Natural killer cell (primary cell): ENCODE data around the gene C4BPA. TPM values are rescaled to one million over a fixed set of nuclear protein-coding genes. Genes with fewer than 3 reads are reported as not detected.

Experiments used
- ATAC-seq, 3 donors: fragments of 150-1000 bp in 2 of 3; fragments of 200-7000 bp in 1 of 3; cut with Tn5 transposase; 1 replicate in 1 of 3; 2 replicates in 2 of 3; pipeline ENCODE4 v1.10.0; 2021; ENCODE audit warnings: mild to moderate bottlenecking in 2 of 3, moderate library complexity in 2 of 3
- DNase-seq, 2 donors: peaks; one replicate each; pipeline versions ENCODE4 v3.0.0 to v3.0.0-alpha.2; 2013 to 2021; ENCODE audit warnings: mixed read lengths in 1 of 2
- H3K27ac ChIP-seq: one replicate; pipeline ENCODE4 v1.5.1; 2013; ENCODE audit warnings: mild to moderate bottlenecking, low read length
- H3K27me3 ChIP-seq: one replicate; pipeline ENCODE4 v1.6.1; 2013; ENCODE audit warnings: low read length; ENCODE audit not compliant: control insufficient read depth, insufficient read depth
- H3K36me3 ChIP-seq: one replicate; pipeline ENCODE4 v1.6.1; 2013; ENCODE audit warnings: low read length; ENCODE audit not compliant: control insufficient read depth, insufficient read depth
- H3K4me1 ChIP-seq: one replicate; pipeline ENCODE4 v1.6.1; 2013; ENCODE audit warnings: low read length; ENCODE audit not compliant: control insufficient read depth, insufficient read depth
- H3K4me3 ChIP-seq: one replicate; pipeline ENCODE4 v1.5.1; 2013; ENCODE audit warnings: low read length
- H3K9me3 ChIP-seq: one replicate; pipeline ENCODE4 v1.6.1; 2013; ENCODE audit warnings: low read length; ENCODE audit not compliant: control insufficient read depth, insufficient read depth
- H3K27ac Mint-ChIP-seq, 2 donors: one replicate each; pipeline ENCODE4 v1.8.0; 2022; ENCODE audit warnings: mild to moderate bottlenecking in 2 of 2, mixed read lengths in 2 of 2, moderate library complexity in 1 of 2
- H3K27me3 Mint-ChIP-seq, 2 donors: one replicate each; pipeline ENCODE4 v1.8.0; 2022; ENCODE audit warnings: low read depth in 2 of 2, mixed read lengths in 2 of 2
- H3K36me3 Mint-ChIP-seq: one replicate; pipeline ENCODE4 v1.8.0; 2022; ENCODE audit warnings: mixed read lengths
- H3K4me1 Mint-ChIP-seq, 2 donors: one replicate each; pipeline ENCODE4 v1.8.0; 2022; ENCODE audit warnings: mixed read lengths in 2 of 2
- H3K4me3 Mint-ChIP-seq: one replicate; pipeline ENCODE4 v1.8.0; 2022; ENCODE audit warnings: mild to moderate bottlenecking, moderate library complexity, mixed read lengths
- H3K9me3 Mint-ChIP-seq, 2 donors: one replicate each; pipeline ENCODE4 v1.8.0; 2022; ENCODE audit warnings: mixed read lengths in 2 of 2
- CTCF ChIP-seq: fragments of 200-600 bp; IDR thresholded peaks from one replicate; pipeline ENCODE4 v1.8.0; 2022; ENCODE audit warnings: antibody characterized with exemption
- WGBS: methylation state at CpG from one replicate; pipeline ENCODE4 v1.1.7; 2013; ENCODE audit warnings: missing lambda C conversion rate; ENCODE audit not compliant: insufficient coverage; 5-methylcytosine and 5-hydroxymethylcytosine counted together
- intact Hi-C: fragments of 100-400 bp; cut with micrococcal nuclease; formaldehyde crosslinking; loops from one replicate; pipeline ENCODE4 v1.14.2; 2022
- total RNA-seq, 4 donors: library from RNA; stranded (reverse); fragments of 120-200 nt in 1 of 4; gene quantifications; one replicate each; pipeline versions ENCODE4 v1.2.3 to v1.2.4, GENCODE V29; 2013 to 2022

Gene C4BPA
- total RNA-seq, 3 donors from 2014 or later (not counting 1 experiment from before 2014, with no cell fraction given), result not detected

- no peak overlapping the region for H3K4me3 Mint-ChIP-seq
- H3K4me1 ChIP-seq, result no peaks in the 10 kb centered on the region
- no peak overlapping the region for H3K4me3 ChIP-seq
- H3K27me3 ChIP-seq, result no peaks in the 10 kb centered on the region
- no peak overlapping the region for H3K27ac ChIP-seq
- no peaks in the 10 kb centered on the region for H3K36me3 Mint-ChIP-seq
- H3K4me1 Mint-ChIP-seq, result no peaks in the 10 kb centered on the region
- H3K36me3 ChIP-seq, result no peaks in the 10 kb centered on the region
- WGBS, result 93% methylated on average over 3 of the region's 3 CpGs
- no peak for TF ChIP-seq CTCF
- no peaks in the 10 kb centered on the region for H3K9me3 Mint-ChIP-seq
- H3K27ac Mint-ChIP-seq, result no peak overlapping the region
- peaks cover 27 to 48% of the 10 kb centered on the region in 2 donors for H3K27me3 Mint-ChIP-seq
- no peaks in the 10 kb centered on the region for H3K9me3 ChIP-seq
- DNase-seq (no peak), ATAC-seq (no peak)
- intact Hi-C loops, result no loop called here
Measured at GRCh38 chr1:207109004-207109403, 5.0 kb downstream of the C4BPA start.

- 79% methylated on average over 2 of the region's 2 CpGs for WGBS
- DNase-seq, result no peak
- intact Hi-C loops, result no loop called here
- Histone ChIP-seq H3K4me1 (no peaks in the 10 kb centered on the region), H3K36me3 (no peaks in the 10 kb centered on the region), H3K9me3 (no peaks in the 10 kb centered on the region), H3K27ac (no peak overlapping the region), H3K4me3 (no peak overlapping the region), H3K27me3 (no peaks in the 10 kb centered on the region)
- ATAC-seq, result no peak
- no peaks in the 10 kb centered on the region for H3K4me1 Mint-ChIP-seq
- H3K9me3 Mint-ChIP-seq, result no peaks in the 10 kb centered on the region
- no peaks in the 10 kb centered on the region for H3K36me3 Mint-ChIP-seq
- H3K4me3 Mint-ChIP-seq, result no peak overlapping the region
- no peak overlapping the region for H3K27ac Mint-ChIP-seq
- peaks cover 20 to 36% of the 10 kb centered on the region in 2 donors for H3K27me3 Mint-ChIP-seq
- TF ChIP-seq CTCF, result no peak
Measured at GRCh38 chr1:207112616-207113296, 8.7 kb downstream of the C4BPA start.

GRCh38 chr1:207115269-207115668, 11.2 kb downstream of the C4BPA start:
- H3K9me3 Mint-ChIP-seq, result no peaks in the 10 kb centered on the region
- H3K4me1 Mint-ChIP-seq, result no peaks in the 10 kb centered on the region
- H3K36me3 Mint-ChIP-seq, result no peaks in the 10 kb centered on the region
- Histone ChIP-seq H3K4me3 (no peak overlapping the region), H3K9me3 (no peaks in the 10 kb centered on the region), H3K27me3 (no peaks in the 10 kb centered on the region), H3K27ac (no peak overlapping the region), H3K36me3 (no peaks in the 10 kb centered on the region), H3K4me1 (no peaks in the 10 kb centered on the region)
- no peak overlapping the region for H3K27ac Mint-ChIP-seq
- ATAC-seq, result no peak
- intact Hi-C loops, result no loop called here
- no peak overlapping the region for H3K4me3 Mint-ChIP-seq
- 100% methylated on average over 1 of the region's 5 CpGs for WGBS
- no peak for TF ChIP-seq CTCF
- peaks cover 13 to 25% of the 10 kb centered on the region in 2 donors for H3K27me3 Mint-ChIP-seq
- no peak for DNase-seq

- no peak overlapping the region for H3K27ac ChIP-seq
- Mint-ChIP-seq H3K4me1 (no peaks in the 10 kb centered on the region), H3K9me3 (peaks cover 7 to 11% of the 10 kb centered on the region in 2 donors), H3K27me3 (peaks cover 22 to 43% of the 10 kb centered on the region in 2 donors), H3K27ac (no peak overlapping the region), H3K36me3 (peaks cover 15% of the 10 kb centered on the region), H3K4me3 (no peak overlapping the region)
- ATAC-seq (no peak), DNase-seq (no peak)
- no peaks in the 10 kb centered on the region for H3K36me3 ChIP-seq
- peaks cover 9% of the 10 kb centered on the region for H3K9me3 ChIP-seq
- H3K4me1 ChIP-seq, result no peaks in the 10 kb centered on the region
- no peak overlapping the region for H3K4me3 ChIP-seq
- H3K27me3 ChIP-seq, result no peaks in the 10 kb centered on the region
- 100% methylated on average over 3 of the region's 3 CpGs for WGBS
- no peak for TF ChIP-seq CTCF
- intact Hi-C loops, result no loop called here
Measured at GRCh38 chr1:207124389-207124788, 20.4 kb downstream of the C4BPA start.
